ENCODE measurements around the gene NFKBIB. TPM values are rescaled to one million over a fixed set of nuclear protein-coding genes. Genes with fewer than 3 reads are reported as not detected.

The NFKBIB gene
- total RNA-seq, 2 experiments from 2014 or later: 29.3 to 30.1 TPM

DNA sequence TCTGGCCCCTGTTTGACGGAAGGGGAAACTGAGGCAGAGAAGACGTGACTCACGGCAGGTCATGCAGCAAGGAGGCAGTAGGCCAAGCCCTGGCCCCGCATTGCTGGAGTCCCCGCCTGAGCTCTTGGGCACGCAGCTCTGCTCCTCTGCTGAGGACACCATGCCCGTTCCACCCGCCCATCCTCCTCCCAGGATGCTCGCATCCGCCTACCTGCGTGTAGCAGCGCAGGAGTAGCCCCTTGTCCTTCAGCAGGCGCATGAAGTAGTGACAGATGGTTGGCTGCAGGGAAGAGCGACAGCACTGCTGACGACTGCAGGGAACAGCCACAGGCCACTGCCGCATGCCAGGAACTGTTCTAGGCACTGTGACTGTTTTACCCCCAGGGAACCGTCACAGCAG lies 10.9 kb upstream of the NFKBIB start:
- TF ChIP-seq, protein P1, sequence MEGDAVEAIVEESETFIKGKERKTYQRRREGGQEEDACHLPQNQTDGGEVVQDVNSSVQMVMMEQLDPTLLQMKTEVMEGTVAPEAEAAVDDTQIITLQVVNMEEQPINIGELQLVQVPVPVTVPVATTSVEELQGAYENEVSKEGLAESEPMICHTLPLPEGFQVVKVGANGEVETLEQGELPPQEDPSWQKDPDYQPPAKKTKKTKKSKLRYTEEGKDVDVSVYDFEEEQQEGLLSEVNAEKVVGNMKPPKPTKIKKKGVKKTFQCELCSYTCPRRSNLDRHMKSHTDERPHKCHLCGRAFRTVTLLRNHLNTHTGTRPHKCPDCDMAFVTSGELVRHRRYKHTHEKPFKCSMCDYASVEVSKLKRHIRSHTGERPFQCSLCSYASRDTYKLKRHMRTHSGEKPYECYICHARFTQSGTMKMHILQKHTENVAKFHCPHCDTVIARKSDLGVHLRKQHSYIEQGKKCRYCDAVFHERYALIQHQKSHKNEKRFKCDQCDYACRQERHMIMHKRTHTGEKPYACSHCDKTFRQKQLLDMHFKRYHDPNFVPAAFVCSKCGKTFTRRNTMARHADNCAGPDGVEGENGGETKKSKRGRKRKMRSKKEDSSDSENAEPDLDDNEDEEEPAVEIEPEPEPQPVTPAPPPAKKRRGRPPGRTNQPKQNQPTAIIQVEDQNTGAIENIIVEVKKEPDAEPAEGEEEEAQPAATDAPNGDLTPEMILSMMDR (IDR thresholded peaks at IDR 0.05): no peak
- ChIA-PET CTCF (interaction anchor here (1.7 to 3.0 kb wide), 3 partner anchors 22 to 41 kb away, joined by 5 to 13 read pairs (median 5); partner anchors contain the start of genes MRPS12 and SARS2), POLR2A (interaction anchor here (0.9 kb wide), 1 partner anchor 31 kb away, joined by 3 read pairs; no protein-coding TSS in a partner anchor)
- no peak for ATAC-seq (ENCODE audit: poor library complexity)
- Mint-ChIP-seq H3K9me3 (no peaks in the 10 kb centered on the region), H3K27me3 (no peaks in the 10 kb centered on the region), H3K27ac (no peak overlapping the region), H3K4me3 (no peak overlapping the region), H3K36me3 (ENCODE audit: low read depth) (peaks cover 29% of the 10 kb centered on the region), H3K4me1 (ENCODE audit: low read depth) (peaks cover 6% of the 10 kb centered on the region)
- no peaks in the 10 kb centered on the region for H3K27me3 ChIP-seq (ENCODE audit: control insufficient read depth in 1 of 2, insufficient read depth in 2 of 2, low read length in 2 of 2)
- peaks cover 7% of the 10 kb centered on the region for H3K4me1 ChIP-seq (ENCODE audit: insufficient read depth, low read length)
- no peak overlapping the region for H3K4me3 ChIP-seq (ENCODE audit: low read length)
- intact Hi-C loops (cut with DNase I, micrococcal nuclease): loop anchor here (5.0 kb wide), 2 partner anchors 122 to 347 kb away; no protein-coding TSS in a partner anchor
- H3K27ac ChIP-seq (ENCODE audit: low read depth in 1 of 2, low read length in 2 of 2): no peak overlapping the region
- no peaks in the 10 kb centered on the region for H3K9me3 ChIP-seq (ENCODE audit: control insufficient read depth in 1 of 2, insufficient read depth in 1 of 2, low read length in 2 of 2)
- no peak for DNase-seq
- H3K36me3 ChIP-seq (ENCODE audit: insufficient read depth, low read length): peaks cover 41% of the 10 kb centered on the region

- Histone ChIP-seq H3K27me3 (ENCODE audit: control insufficient read depth in 1 of 2, insufficient read depth in 2 of 2, low read length in 2 of 2) (no peaks in the 10 kb centered on the region), H3K36me3 (ENCODE audit: insufficient read depth, low read length) (peaks cover 42% of the 10 kb centered on the region), H3K27ac (ENCODE audit: low read depth in 1 of 2, low read length in 2 of 2) (no peak overlapping the region), H3K4me3 (ENCODE audit: low read length) (no peak overlapping the region), H3K4me1 (ENCODE audit: insufficient read depth, low read length) (peaks cover 8% of the 10 kb centered on the region), H3K9me3 (ENCODE audit: control insufficient read depth in 1 of 2, insufficient read depth in 1 of 2, low read length in 2 of 2) (no peaks in the 10 kb centered on the region)
- Mint-ChIP-seq H3K4me3 (no peak overlapping the region), H3K27me3 (no peaks in the 10 kb centered on the region), H3K27ac (no peak overlapping the region), H3K9me3 (no peaks in the 10 kb centered on the region), H3K36me3 (ENCODE audit: low read depth) (peaks cover 29% of the 10 kb centered on the region), H3K4me1 (ENCODE audit: low read depth) (peaks cover 6% of the 10 kb centered on the region)
- ATAC-seq (ENCODE audit: poor library complexity) (no peak), DNase-seq (no peak)
- intact Hi-C loops (cut with DNase I, micrococcal nuclease): loop anchor here (5.0 kb wide), 2 partner anchors 123 to 348 kb away; no protein-coding TSS in a partner anchor
- TF ChIP-seq, protein P1 (IDR thresholded peaks at IDR 0.05): no peak
- POLR2A ChIA-PET: interaction anchor here (0.9 kb wide), 1 partner anchor 32 kb away, joined by 3 read pairs; no protein-coding TSS in a partner anchor
- CTCF ChIA-PET: interaction anchor here (0.7 kb wide), 1 partner anchor 12 kb away, joined by 3 read pairs; the partner anchor contains the start of gene RINL
Observed at GRCh38 chr19:38889803-38890202, 10.0 kb upstream of the NFKBIB start.

DNA sequence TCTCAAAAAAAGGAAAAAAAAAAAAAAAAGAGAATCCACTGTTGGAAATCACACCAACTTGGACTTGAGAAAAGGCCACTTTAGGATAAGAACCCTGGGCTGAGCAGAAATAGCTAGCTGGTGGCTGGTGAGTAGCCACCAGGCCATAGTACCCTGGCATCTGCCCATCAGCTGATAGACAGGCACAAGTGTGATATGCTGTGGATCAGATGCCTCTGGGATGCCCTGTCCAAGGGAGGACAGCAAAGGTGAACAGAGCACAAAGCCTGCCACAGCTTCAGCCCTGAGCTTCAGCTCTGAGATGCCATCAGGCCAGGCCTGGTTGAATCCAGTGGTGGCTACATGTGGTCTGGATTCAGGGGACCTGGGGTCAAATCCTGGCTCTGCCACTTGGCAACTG lies 9.1 kb upstream of the NFKBIB start:
- no peak for ATAC-seq (ENCODE audit: poor library complexity)
- Histone ChIP-seq H3K4me1 (ENCODE audit: insufficient read depth, low read length) (peaks cover 12% of the 10 kb centered on the region), H3K4me3 (ENCODE audit: low read length) (no peak overlapping the region), H3K27ac (ENCODE audit: low read depth in 1 of 2, low read length in 2 of 2) (no peak overlapping the region), H3K27me3 (ENCODE audit: control insufficient read depth in 1 of 2, insufficient read depth in 2 of 2, low read length in 2 of 2) (no peaks in the 10 kb centered on the region), H3K36me3 (ENCODE audit: insufficient read depth, low read length) (peaks cover 40% of the 10 kb centered on the region), H3K9me3 (ENCODE audit: control insufficient read depth in 1 of 2, insufficient read depth in 1 of 2, low read length in 2 of 2) (no peaks in the 10 kb centered on the region)
- TF ChIP-seq, protein P1 (IDR thresholded peaks at IDR 0.05): no peak
- peaks cover 29% of the 10 kb centered on the region for H3K36me3 Mint-ChIP-seq (ENCODE audit: low read depth)
- ChIA-PET CTCF (interaction anchor here (0.7 kb wide), 1 partner anchor 12 kb away, joined by 3 read pairs; the partner anchor contains the start of gene RINL), POLR2A (no interaction called here)
- DNase-seq: no peak
- intact Hi-C loops (cut with DNase I, micrococcal nuclease): no loop called here
- no peak overlapping the region for H3K4me3 Mint-ChIP-seq
- no peaks in the 10 kb centered on the region for H3K9me3 Mint-ChIP-seq
- H3K27ac Mint-ChIP-seq: no peak overlapping the region
- peaks cover 6% of the 10 kb centered on the region for H3K4me1 Mint-ChIP-seq (ENCODE audit: low read depth)
- H3K27me3 Mint-ChIP-seq: no peaks in the 10 kb centered on the region

All from CD4-positive, alpha-beta T cell (primary cell).